GM19025 (cell line): ENCODE measurements around the gene FGF12.
"Not testable (repeated sequence)": the region's sequence is repeated elsewhere in the genome, so short reads cannot be mapped to it uniquely, and the experiment has no call there.

Experiments
- ATAC-seq: cut with Tn5 transposase; IDR thresholded peaks from one replicate; pipeline ENCODE4 v1.9.1; 2021; ENCODE audit warnings: mild to moderate bottlenecking, low read depth, moderate library complexity; ENCODE audit not compliant: unreplicated experiment

FGF12 gene

GRCh38 chr3:192727032-192727847, at the start of gene FGF12:
TSS of gene FGF12 (minus strand) at chr3:192727541.
- ATAC-seq, result no peak

- not testable (repeated sequence) for ATAC-seq
Measured at GRCh38 chr3:192774341-192774740, 47.0 kb upstream of the FGF12 start.

GRCh38 chr3:192772240-192772894, 45.0 kb upstream of the FGF12 start:
- no peak for ATAC-seq

- ATAC-seq, result no peak
Measured at GRCh38 chr3:192758654-192759053, 31.3 kb upstream of the FGF12 start.

GRCh38 chr3:192751148-192751547, 23.8 kb upstream of the FGF12 start:
- ATAC-seq, result no peak

GRCh38 chr3:192750201-192750600, 22.9 kb upstream of the FGF12 start:
- no peak for ATAC-seq

GRCh38 chr3:192747746-192748145, 20.4 kb upstream of the FGF12 start:
- ATAC-seq, result no peak

GRCh38 chr3:192747145-192747544, 19.8 kb upstream of the FGF12 start:
- ATAC-seq, result no peak

- ATAC-seq, result no peak
Measured at GRCh38 chr3:192745150-192745549, 17.8 kb upstream of the FGF12 start.

GRCh38 chr3:192744604-192745003, 17.3 kb upstream of the FGF12 start:
- ATAC-seq, result not testable (repeated sequence)

GRCh38 chr3:192737506-192737905, 10.2 kb upstream of the FGF12 start:
- ATAC-seq, result no peak

- no peak for ATAC-seq
Measured at GRCh38 chr3:192731233-192731632, 3.9 kb upstream of the FGF12 start.

GRCh38 chr3:192726385-192726784, 956 bp downstream of the FGF12 start:
- no peak for ATAC-seq

GRCh38 chr3:192719964-192720363, 7.4 kb downstream of the FGF12 start:
- ATAC-seq, result no peak

- ATAC-seq, result no peak
Measured at GRCh38 chr3:192718156-192718555, 9.2 kb downstream of the FGF12 start.

GRCh38 chr3:192715126-192715525, 12.2 kb downstream of the FGF12 start:
- no peak for ATAC-seq

GRCh38 chr3:192711126-192711525, 16.2 kb downstream of the FGF12 start:
- ATAC-seq, result not testable (repeated sequence)

- ATAC-seq, result no peak
Measured at GRCh38 chr3:192710366-192710765, 17.0 kb downstream of the FGF12 start.

- ATAC-seq, result no peak
Measured at GRCh38 chr3:192706272-192706671, 21.1 kb downstream of the FGF12 start.

GRCh38 chr3:192700885-192701284, 26.5 kb downstream of the FGF12 start:
- ATAC-seq, result no peak

- ATAC-seq, result no peak
Measured at GRCh38 chr3:192696943-192697587, 30.3 kb downstream of the FGF12 start.
